Osteoblast (primary cell): ENCODE measurements around the gene R3HDML. TPM values are rescaled to one million over a fixed set of nuclear protein-coding genes. Genes with fewer than 3 reads are reported as not detected.

ENCODE experiments used
- DNase-seq: peaks from one replicate; pipeline ENCODE4 v3.0.0; 2011; ENCODE audit warnings: low spot score, mixed read lengths; ENCODE audit not compliant: insufficient read length; ENCODE audit errors: missing footprints
- H2AFZ ChIP-seq: 2 replicates; pipeline ENCODE4 v1.6.0; 2011; ENCODE audit warnings: mild to moderate bottlenecking, low read length
- H3K27ac ChIP-seq: 2 replicates; pipeline ENCODE4 v1.5.1; 2011; ENCODE audit warnings: mild to moderate bottlenecking, low read depth, low read length, moderate library complexity
- H3K27me3 ChIP-seq: 2 replicates; pipeline ENCODE4 v1.6.0; 2012; ENCODE audit warnings: mild to moderate bottlenecking, control low read depth, inconsistent platforms, low read length, moderate library complexity; ENCODE audit not compliant: insufficient read depth
- H3K36me3 ChIP-seq: 2 replicates; pipeline ENCODE4 v1.5.1; 2011; ENCODE audit warnings: mild to moderate bottlenecking, low read length, control low read depth, moderate library complexity; ENCODE audit not compliant: insufficient read depth
- H3K4me1 ChIP-seq: 2 replicates; pipeline ENCODE4 v1.5.1; 2011; ENCODE audit warnings: mild to moderate bottlenecking, low read length, control low read depth, moderate library complexity; ENCODE audit not compliant: insufficient read depth
- H3K4me2 ChIP-seq: 2 replicates; pipeline ENCODE4 v1.6.0; 2011; ENCODE audit warnings: mild to moderate bottlenecking, low read length; ENCODE audit not compliant: insufficient read depth
- H3K4me3 ChIP-seq: fragments of 200-600 bp; sonication (generic); 3 replicates; pipeline ENCODE4 v1.5.1; 2012; ENCODE audit warnings: mild to moderate bottlenecking, low read length, inconsistent platforms; ENCODE audit not compliant: insufficient read depth
- H3K79me2 ChIP-seq: 2 replicates; pipeline ENCODE4 v1.6.0; 2012; ENCODE audit warnings: mild to moderate bottlenecking, low read length, control low read depth, inconsistent platforms; ENCODE audit not compliant: insufficient read depth
- H3K9me3 ChIP-seq: 2 replicates; pipeline ENCODE4 v1.5.1; 2011; ENCODE audit warnings: low read depth, low read length, control low read depth
- H4K20me1 ChIP-seq: 2 replicates; pipeline ENCODE4 v1.6.0; 2012; ENCODE audit warnings: mild to moderate bottlenecking, low read length, control low read depth; ENCODE audit not compliant: insufficient read depth
- CTCF ChIP-seq: IDR thresholded peaks from 2 replicates; pipeline ENCODE4 v1.5.1; 2011; ENCODE audit warnings: mild to moderate bottlenecking, low read depth, low read length, moderate library complexity; ENCODE audit errors: extremely low read depth
- total RNA-seq: library from RNA; depleted of rRNA; stranded (reverse); fragments of >200 nt; gene quantifications from 2 replicates; pipeline ENCODE4 v1.2.3, GENCODE V29; 2012

R3HDML gene
- not detected in 2 replicates for total RNA-seq

GRCh38 chr20:44336725-44337380 is at the start of gene R3HDML:
R3HDML (plus strand) TSS chr20:44337043; CDS start chr20:44337158, 115 bp downstream.
- Histone ChIP-seq H3K79me2 (no peaks in the 10 kb centered on the region), H3K9me3 (no peaks in the 10 kb centered on the region), H3K36me3 (no peaks in the 10 kb centered on the region), H3K27me3 (peaks cover 8% of the 10 kb centered on the region), H3K4me2 (no peak within 1 kb of the TSS), H3K4me3 (no peak within 1 kb of the TSS), H3K27ac (no peak within 1 kb of the TSS), H4K20me1 (no peaks in the 10 kb centered on the region), H3K4me1 (no peaks in the 10 kb centered on the region), H2AFZ (no peak within 1 kb of the TSS)
- no peak for TF ChIP-seq CTCF
- DNase-seq = no peak

- Histone ChIP-seq H3K4me1 (no peaks in the 10 kb centered on the region), H2AFZ (no peak overlapping the region), H3K4me3 (no peak overlapping the region), H3K36me3 (no peaks in the 10 kb centered on the region), H3K9me3 (no peaks in the 10 kb centered on the region), H3K4me2 (no peak overlapping the region), H4K20me1 (no peaks in the 10 kb centered on the region), H3K27me3 (no peaks in the 10 kb centered on the region), H3K79me2 (no peaks in the 10 kb centered on the region), H3K27ac (no peak overlapping the region)
- no peak for DNase-seq
- TF ChIP-seq CTCF = no peak
Observed at GRCh38 chr20:44287272-44288097, 49.4 kb upstream of the R3HDML start.

- Histone ChIP-seq H3K27me3 (no peaks in the 10 kb centered on the region), H3K4me3 (no peak overlapping the region), H3K79me2 (no peaks in the 10 kb centered on the region), H3K36me3 (no peaks in the 10 kb centered on the region), H3K9me3 (no peaks in the 10 kb centered on the region), H3K4me2 (no peak overlapping the region), H2AFZ (no peak overlapping the region), H3K4me1 (no peaks in the 10 kb centered on the region), H3K27ac (no peak overlapping the region), H4K20me1 (no peaks in the 10 kb centered on the region)
- TF ChIP-seq CTCF = no peak
- DNase-seq = no peak
Observed at GRCh38 chr20:44288252-44288651, 48.6 kb upstream of the R3HDML start.

GRCh38 chr20:44291754-44292153 is 45.1 kb upstream of the R3HDML start:
- Histone ChIP-seq H3K36me3 (no peaks in the 10 kb centered on the region), H3K27ac (no peak overlapping the region), H3K4me1 (no peaks in the 10 kb centered on the region), H3K79me2 (no peaks in the 10 kb centered on the region), H3K4me2 (no peak overlapping the region), H3K27me3 (no peaks in the 10 kb centered on the region), H3K9me3 (no peaks in the 10 kb centered on the region), H4K20me1 (peaks cover 3% of the 10 kb centered on the region), H2AFZ (no peak overlapping the region), H3K4me3 (no peak overlapping the region)
- no peak for TF ChIP-seq CTCF
- DNase-seq = no peak
